Spleen (tissue), 7 donors: ENCODE measurements around the gene HES6.

Source experiments
- POLR2A ChIP-seq, 3 donors: fragments of 450-650 bp; IDR thresholded peaks; one replicate each; pipeline ENCODE4 v1.5.1; 2017; ENCODE audit warnings: antibody characterized with exemption in 3 of 3, mild to moderate bottlenecking in 1 of 3
- POLR2AphosphoS5 ChIP-seq, 3 donors: sonication (generic); formaldehyde crosslinking; IDR thresholded peaks; one replicate each; pipeline ENCODE4 v1.5.1; 2017; ENCODE audit warnings: antibody characterized with exemption in 3 of 3
- TF ChIP-seq, protein P1 (sequence below), 11 experiments: fragments of 200-600 bp in 7 of 11; fragments of 450-650 bp in 4 of 11; sonication (generic) in 4 of 11; IDR thresholded peaks in 8 of 11; conservative IDR thresholded peaks in 3 of 11; 1 replicate in 7 of 11; 2 replicates in 4 of 11; pipeline versions ENCODE4 v1.4.0 to v1.8.0; 2016 to 2021; ENCODE audit warnings: antibody characterized with exemption in 11 of 11, inconsistent platforms in 4 of 11, mild to moderate bottlenecking in 1 of 11
- donor health status: DM: no; HTN: no; CAD: no; lungs with moderate emphysema.
- donor health status: DM: no; HTN: no; CAD: no.
- donor health status: DM: no; HTN: no; CAD: no.

DNA sequence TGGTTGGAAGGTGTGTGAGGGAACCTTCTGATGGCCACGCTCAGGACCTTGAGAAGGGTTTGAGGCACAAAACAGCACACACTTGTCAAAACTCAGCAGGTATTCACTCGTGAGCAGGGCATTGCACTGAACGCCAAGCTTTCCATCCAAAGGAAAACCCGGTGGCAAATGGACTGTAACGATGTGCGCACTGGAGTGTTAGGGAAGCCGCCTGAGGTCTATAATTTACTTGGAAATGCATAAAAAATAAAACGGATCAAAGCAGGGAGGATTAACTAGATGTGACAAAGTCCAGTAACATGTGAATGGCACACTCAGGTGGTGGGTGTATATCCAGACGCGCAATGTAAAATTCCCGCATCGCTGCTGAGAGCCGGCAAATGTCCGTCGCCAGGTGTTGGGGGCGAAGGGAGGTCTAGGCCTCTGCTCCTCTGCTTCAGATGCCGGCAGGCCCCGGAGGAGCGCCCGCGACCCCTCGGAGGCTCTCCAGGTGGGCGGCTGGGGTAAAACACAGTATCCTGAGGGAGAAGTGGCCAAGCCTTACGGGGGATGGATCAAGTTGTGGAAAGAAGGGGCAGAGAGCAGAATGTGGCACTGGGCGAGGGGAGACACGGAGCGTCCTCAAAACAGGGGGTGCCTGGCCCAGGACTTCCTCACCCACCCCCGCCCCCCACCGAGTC, 15.3 kb downstream of the HES6 start:
- TF ChIP-seq, protein P1, sequence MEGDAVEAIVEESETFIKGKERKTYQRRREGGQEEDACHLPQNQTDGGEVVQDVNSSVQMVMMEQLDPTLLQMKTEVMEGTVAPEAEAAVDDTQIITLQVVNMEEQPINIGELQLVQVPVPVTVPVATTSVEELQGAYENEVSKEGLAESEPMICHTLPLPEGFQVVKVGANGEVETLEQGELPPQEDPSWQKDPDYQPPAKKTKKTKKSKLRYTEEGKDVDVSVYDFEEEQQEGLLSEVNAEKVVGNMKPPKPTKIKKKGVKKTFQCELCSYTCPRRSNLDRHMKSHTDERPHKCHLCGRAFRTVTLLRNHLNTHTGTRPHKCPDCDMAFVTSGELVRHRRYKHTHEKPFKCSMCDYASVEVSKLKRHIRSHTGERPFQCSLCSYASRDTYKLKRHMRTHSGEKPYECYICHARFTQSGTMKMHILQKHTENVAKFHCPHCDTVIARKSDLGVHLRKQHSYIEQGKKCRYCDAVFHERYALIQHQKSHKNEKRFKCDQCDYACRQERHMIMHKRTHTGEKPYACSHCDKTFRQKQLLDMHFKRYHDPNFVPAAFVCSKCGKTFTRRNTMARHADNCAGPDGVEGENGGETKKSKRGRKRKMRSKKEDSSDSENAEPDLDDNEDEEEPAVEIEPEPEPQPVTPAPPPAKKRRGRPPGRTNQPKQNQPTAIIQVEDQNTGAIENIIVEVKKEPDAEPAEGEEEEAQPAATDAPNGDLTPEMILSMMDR (IDR thresholded peaks at IDR 0.05 in 8 of 11, conservative IDR thresholded peaks at IDR 0.05 in 3 of 11) = no peak
- no peak for TF ChIP-seq POLR2A (IDR thresholded peaks at IDR 0.05)
- TF ChIP-seq POLR2AphosphoS5 (IDR thresholded peaks at IDR 0.05) = no peak
